Measurements from ENCODE around the gene EFCAB11.

GRCh38 chr14:89856871-89857345 is 97.6 kb downstream of the EFCAB11 start:
- TF ChIP-seq CTCF (IDR thresholded peaks at IDR 0.05; ENCODE audit: low read depth, low read length, poor library complexity, severe bottlenecking) (no peak), EZH2phosphoT487 (IDR thresholded peaks at IDR 0.05; ENCODE audit: borderline replicate concordance, low read length) (no peak)
